ENCODE results near the gene ANK3.

DNA sequence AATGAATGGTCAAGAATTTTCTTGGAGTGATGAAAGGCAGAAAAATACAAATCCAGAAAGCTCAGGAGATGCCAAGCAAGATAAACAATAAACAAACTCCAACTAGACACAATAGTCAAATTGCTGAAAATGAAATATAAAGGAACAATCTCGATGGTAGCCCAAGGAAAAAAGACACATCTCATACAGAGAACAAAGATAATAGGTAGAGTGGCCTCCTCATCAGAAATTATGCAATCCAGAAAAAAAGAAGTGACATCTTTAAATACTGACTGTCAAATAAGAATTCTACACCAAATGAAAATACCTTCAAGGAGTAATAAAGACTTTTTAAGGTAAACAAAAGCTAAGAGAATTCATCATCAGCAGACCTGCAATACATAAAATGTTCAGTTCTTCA lies 150.4 kb downstream of the ANK3 start:
- TF ChIP-seq, protein P1, sequence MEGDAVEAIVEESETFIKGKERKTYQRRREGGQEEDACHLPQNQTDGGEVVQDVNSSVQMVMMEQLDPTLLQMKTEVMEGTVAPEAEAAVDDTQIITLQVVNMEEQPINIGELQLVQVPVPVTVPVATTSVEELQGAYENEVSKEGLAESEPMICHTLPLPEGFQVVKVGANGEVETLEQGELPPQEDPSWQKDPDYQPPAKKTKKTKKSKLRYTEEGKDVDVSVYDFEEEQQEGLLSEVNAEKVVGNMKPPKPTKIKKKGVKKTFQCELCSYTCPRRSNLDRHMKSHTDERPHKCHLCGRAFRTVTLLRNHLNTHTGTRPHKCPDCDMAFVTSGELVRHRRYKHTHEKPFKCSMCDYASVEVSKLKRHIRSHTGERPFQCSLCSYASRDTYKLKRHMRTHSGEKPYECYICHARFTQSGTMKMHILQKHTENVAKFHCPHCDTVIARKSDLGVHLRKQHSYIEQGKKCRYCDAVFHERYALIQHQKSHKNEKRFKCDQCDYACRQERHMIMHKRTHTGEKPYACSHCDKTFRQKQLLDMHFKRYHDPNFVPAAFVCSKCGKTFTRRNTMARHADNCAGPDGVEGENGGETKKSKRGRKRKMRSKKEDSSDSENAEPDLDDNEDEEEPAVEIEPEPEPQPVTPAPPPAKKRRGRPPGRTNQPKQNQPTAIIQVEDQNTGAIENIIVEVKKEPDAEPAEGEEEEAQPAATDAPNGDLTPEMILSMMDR (IDR thresholded peaks at IDR 0.05; ENCODE audit: low read length) = no peak
- no peak for TF ChIP-seq EZH2 (optimal IDR thresholded peaks at IDR 0.05; ENCODE audit: low read depth, low read length)
- TF ChIP-seq EZH2phosphoT487 (IDR thresholded peaks at IDR 0.05; ENCODE audit: low read length) = no peak

All from MM.1S (cell line).